ENCODE data around the gene COX4I2.
"Not testable (repeated sequence)": the region's sequence is repeated elsewhere in the genome, so short reads cannot be mapped to it uniquely, and the experiment has no call there.

GRCh38 chr20:31668944-31669343 is 31.2 kb downstream of the COX4I2 start:
- TF ChIP-seq CTCF (IDR thresholded peaks at IDR 0.05; ENCODE audit: low read depth, low read length); EZH2phosphoT487 (IDR thresholded peaks at IDR 0.05; ENCODE audit: low read depth): not testable (repeated sequence)
